NCI-H69 (cell line): Measurements from ENCODE around the gene ACTN4.

Experiments used
- DNase-seq: peaks from one replicate; lab custom pipeline; 2025; lab: John Stamatoyannopoulos, UW

ACTN4 gene

DNA sequence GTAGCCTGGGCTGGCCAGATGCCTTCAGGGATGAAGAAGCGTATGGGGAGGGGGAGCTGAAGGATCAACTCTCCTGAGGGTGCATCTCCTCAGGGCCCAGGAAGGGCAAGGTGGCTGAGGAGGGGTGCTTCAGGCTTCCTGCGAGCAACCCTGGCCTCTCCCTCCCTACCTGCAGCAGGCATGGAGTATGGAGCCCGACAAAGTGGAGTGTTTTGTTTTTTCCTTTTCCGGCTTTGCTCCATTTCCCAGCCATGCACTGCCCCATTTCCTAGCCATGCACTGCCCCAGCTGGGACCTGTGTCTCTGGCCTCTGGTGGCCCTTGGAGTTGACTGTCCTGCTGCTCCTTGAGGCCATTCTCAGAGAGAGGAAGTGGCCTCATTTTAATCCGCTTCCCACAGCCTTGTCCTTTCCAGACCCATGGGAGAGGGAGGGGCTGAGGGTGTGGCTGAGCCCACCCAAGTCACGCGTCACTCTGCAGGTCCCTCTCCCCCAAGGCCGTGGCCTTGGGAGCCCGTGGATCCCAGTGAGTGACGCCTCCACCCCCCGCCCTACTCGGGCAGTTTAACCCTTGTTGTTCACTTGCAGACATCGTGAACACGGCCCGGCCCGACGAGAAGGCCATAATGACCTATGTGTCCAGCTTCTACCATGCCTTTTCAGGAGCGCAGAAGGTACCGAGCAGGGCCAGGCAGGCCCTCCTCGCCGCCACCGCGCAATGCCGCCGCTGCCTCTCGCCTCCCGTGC, 62.4 kb downstream of the ACTN4 start:
- DNase-seq: no peak

DNA sequence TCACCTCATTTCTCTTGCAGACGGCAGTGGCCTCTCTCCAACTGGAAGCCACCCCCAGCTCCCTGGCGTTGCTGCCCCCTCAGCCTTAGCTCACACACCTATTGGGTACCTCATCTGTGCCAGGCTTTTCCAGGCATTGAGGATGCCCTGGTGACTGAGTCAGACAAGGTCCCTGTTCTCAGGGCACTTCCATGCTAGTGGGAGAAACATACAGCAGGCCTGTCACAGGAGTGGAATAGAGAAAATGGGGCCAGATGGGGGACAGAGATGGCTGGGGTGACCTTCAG, 62.9 kb downstream of the ACTN4 start:
- DNase-seq: no peak

GRCh38 chr19:38710928-38711725, 63.7 kb downstream of the ACTN4 start:
- no peak for DNase-seq

GRCh38 chr19:38711726-38712153, 64.3 kb downstream of the ACTN4 start:
- no peak for DNase-seq

GRCh38 chr19:38712161-38712748, 64.8 kb downstream of the ACTN4 start:
- DNase-seq: no peak

- no peak for DNase-seq
These were observed 65.8 kb downstream of the ACTN4 start for GRCh38 chr19:38713227-38713649.

DNA sequence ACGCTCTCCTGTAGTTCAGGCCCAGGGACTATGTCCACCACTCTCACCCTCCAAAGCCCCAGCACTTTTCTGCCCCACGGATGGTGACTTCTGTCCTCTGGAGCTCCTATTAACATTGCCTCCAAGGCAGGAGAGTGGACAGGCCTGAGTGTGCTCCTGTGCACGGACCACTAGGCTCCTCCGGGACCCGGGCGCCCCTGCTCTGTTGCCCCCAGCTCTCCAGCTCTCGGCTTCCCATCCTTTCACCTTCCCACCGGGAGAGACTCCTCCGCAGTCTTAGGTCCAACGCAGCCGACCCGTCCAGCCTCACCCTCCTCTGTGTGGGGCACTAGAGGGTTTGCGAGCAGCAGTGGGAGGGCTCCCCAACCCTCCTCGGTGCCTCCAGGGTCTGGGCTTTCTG, 66.4 kb downstream of the ACTN4 start:
- no peak for DNase-seq

GRCh38 chr19:38714354-38714778, 66.9 kb downstream of the ACTN4 start:
- no peak for DNase-seq

DNA sequence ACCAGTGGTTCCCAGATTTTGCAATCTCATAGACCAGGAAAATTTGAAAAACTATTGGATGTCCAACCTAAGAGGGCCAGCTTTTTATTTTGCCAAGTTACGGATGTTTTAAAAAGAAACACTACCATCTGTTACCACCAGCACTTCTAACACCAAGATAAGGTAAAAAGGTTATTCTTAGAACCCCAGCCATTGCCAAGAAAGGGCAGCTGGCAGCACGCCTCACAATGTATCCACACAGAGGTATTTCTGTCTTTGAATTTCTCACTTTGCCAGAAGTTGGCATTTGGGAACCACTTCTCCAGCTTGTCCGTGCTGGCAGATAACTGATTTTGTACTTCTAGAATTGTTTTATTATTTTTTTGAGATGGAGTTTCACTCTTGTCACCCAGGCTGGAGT, 68.1 kb downstream of the ACTN4 start:
- no peak for DNase-seq

- no peak for DNase-seq
These were observed 69.6 kb downstream of the ACTN4 start for GRCh38 chr19:38717051-38717450.

GRCh38 chr19:38717855-38718254, 70.4 kb downstream of the ACTN4 start:
- no peak for DNase-seq

- DNase-seq: no peak
These were observed 71.5 kb downstream of the ACTN4 start for GRCh38 chr19:38718747-38719543.

DNA sequence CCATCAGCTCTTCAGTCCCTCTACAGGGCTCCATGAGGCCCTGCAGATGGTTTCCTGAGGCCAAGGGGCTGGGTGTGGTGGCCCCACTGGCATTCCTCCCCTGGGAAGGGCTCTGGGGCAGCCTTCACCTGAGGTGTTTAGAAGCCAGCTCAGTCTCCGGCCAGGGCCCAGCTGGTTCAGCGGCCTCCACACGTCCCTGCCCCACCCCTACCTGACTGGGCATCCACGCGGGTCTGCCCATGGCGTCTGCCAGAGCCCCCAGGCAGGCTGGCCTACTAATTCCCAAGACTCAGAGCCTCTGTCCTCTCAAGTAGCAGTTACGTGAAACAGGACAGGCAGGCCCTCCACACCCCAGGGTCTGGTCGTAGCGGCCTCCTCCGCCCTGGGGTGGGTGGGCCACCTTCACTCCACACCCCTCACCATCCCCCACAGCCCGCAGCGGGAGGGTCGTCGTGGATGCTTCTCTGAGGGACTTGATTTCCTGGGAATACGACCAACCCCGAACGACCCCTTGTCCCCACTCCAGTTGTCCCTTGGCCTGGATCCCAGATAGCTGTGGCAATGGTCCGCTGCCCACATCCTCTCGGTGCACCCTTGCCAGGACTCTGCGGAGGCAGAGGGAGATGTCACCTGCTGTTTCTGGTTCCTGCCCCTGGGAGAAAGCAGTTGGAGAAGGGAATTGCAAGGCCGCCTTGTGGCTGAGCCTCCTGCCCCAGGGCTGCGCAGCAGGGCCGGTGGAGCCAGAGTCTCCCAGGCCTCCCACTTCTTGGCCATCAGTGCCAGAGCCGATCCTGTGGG, 72.5 kb downstream of the ACTN4 start:
- DNase-seq: no peak

GRCh38 chr19:38720559-38721236, 73.2 kb downstream of the ACTN4 start:
- DNase-seq: no peak

DNA sequence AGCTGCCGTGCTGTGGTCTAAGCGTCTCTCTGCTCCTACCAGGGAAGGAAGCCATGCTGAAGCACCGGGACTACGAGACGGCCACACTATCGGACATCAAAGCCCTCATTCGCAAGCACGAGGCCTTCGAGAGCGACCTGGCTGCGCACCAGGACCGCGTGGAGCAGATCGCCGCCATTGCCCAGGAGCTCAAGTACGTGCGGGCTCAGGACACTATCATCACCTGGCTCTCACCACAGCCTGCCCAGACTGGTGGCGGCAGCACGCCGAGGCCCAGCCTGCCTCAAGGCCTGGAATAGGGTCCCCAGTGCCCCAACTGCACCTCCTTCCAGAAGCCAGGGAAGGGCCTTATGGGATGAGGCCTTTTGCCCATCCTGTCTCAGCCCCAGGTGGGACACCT, 74.0 kb downstream of the ACTN4 start:
- no peak for DNase-seq

GRCh38 chr19:38721979-38722773, 74.7 kb downstream of the ACTN4 start:
- DNase-seq: no peak

- DNase-seq: no peak
These were observed 75.6 kb downstream of the ACTN4 start for GRCh38 chr19:38722947-38723605.

- no peak for DNase-seq
These were observed 76.1 kb downstream of the ACTN4 start for GRCh38 chr19:38723606-38723965.

GRCh38 chr19:38723990-38724854, 76.8 kb downstream of the ACTN4 start:
- DNase-seq: no peak
